GM12878 (cell line): ENCODE data around the gene UACA. TPM values are rescaled to one million over a fixed set of nuclear protein-coding genes. Genes with fewer than 3 reads are reported as not detected.

Experiments
- ATF3 ChIP-seq: IDR thresholded peaks from 2 replicates; pipeline ENCODE4 v1.6.1; 2011; ENCODE audit warnings: low read depth, mild to moderate bottlenecking, low read length, moderate library complexity, borderline replicate concordance; ENCODE audit errors: extremely low read depth
- BCL11A ChIP-seq: IDR thresholded peaks from 2 replicates; pipeline ENCODE4 v1.6.1; 2011; ENCODE audit warnings: low read depth, low read length
- CEBPZ ChIP-seq: fragments of 150-350 bp; IDR thresholded peaks from 2 replicates; pipeline ENCODE4 v1.6.1; 2016; ENCODE audit warnings: low read depth, low read length
- CTCF ChIP-seq, 3 experiments: IDR thresholded peaks in 2 of 3; conservative IDR thresholded peaks in 1 of 3; 2 replicates each; pipeline ENCODE4 v1.5.1; 2011; ENCODE audit warnings: low read depth in 3 of 3, low read length in 3 of 3, mild to moderate bottlenecking in 3 of 3, control low read depth in 2 of 3, moderate library complexity in 2 of 3, inconsistent platforms in 1 of 3, mixed read lengths in 1 of 3; ENCODE audit not compliant: control insufficient read depth in 2 of 3, insufficient read depth in 1 of 3; ENCODE audit errors: extremely low read depth in 1 of 3
- EGR1 ChIP-seq, 2 experiments: IDR thresholded peaks; 1 replicate in 1 of 2; 2 replicates in 1 of 2; pipeline ENCODE4 v1.6.1; 2011 to 2012; ENCODE audit warnings: low read depth in 2 of 2, low read length in 2 of 2, borderline replicate concordance in 1 of 2, mild to moderate bottlenecking in 1 of 2, moderate library complexity in 1 of 2
- ELK1 ChIP-seq: IDR thresholded peaks from 2 replicates; pipeline ENCODE4 v1.6.1; 2012; ENCODE audit warnings: low read depth, low read length, improper control_type of control experiment
- NR2C2 ChIP-seq: IDR thresholded peaks from 2 replicates; pipeline ENCODE4 v1.6.1; 2011; ENCODE audit warnings: borderline replicate concordance, low read depth; ENCODE audit not compliant: control insufficient read depth, insufficient read length
- PML ChIP-seq: IDR thresholded peaks from 2 replicates; pipeline ENCODE4 v1.6.1; 2012; ENCODE audit warnings: low read length, inconsistent platforms
- ZBTB11 ChIP-seq: fragments of 450-650 bp; formaldehyde crosslinking; IDR thresholded peaks from 2 replicates; pipeline ENCODE4 v1.5.0; 2022; ENCODE audit warnings: mild to moderate bottlenecking, missing genetic modification characterization
- ZBTB40 ChIP-seq: fragments of 450-650 bp; IDR thresholded peaks from 2 replicates; pipeline ENCODE4 v1.6.1; 2016; ENCODE audit warnings: mild to moderate bottlenecking, moderate library complexity, borderline replicate concordance
- polyA plus RNA-seq, 11 experiments: library from polyadenylated mRNA; depleted of rRNA in 4 of 11; unstranded in 6 of 11; stranded (reverse) in 5 of 11; fragments of >200 nt; fragmentation: Nextera tagmentation in 4 of 11; fragmentation: Illumina TruSeq in 1 of 11; extraction: Ambion mirVana in 4 of 11; extraction: Trizol in 1 of 11; gene quantifications; 1 replicate in 1 of 11; 2 replicates in 10 of 11; pipeline versions ENCODE4 v1.2.1 to v1.2.3, GENCODE V29; 2011 to 2016; ENCODE audit warnings: inconsistent platforms in 2 of 11, missing spikeins in 2 of 11, low read depth in 1 of 11
- total RNA-seq, 4 experiments: library from RNA; depleted of rRNA in 3 of 4; stranded (reverse); fragments of >200 nt in 3 of 4; fragmentation: Illumina TruSeq in 1 of 4; extraction: Trizol in 1 of 4; gene quantifications; 2 replicates each; pipeline versions ENCODE4 v1.2.1 to v1.2.3, GENCODE V29; 2013 to 2021

Gene UACA
- total and polyA plus RNA-seq, 10 of the 15 experiments (the other 5 are each of a cell fraction or from before 2014, with no cell fraction given): 0.30 to 4.0 (median 2.0) TPM

- TF ChIP-seq NR2C2: no peak
- TF ChIP-seq PML: no peak
- no peak for TF ChIP-seq ELK1
- TF ChIP-seq CEBPZ: no peak
- TF ChIP-seq ZBTB40: no peak
- TF ChIP-seq EGR1 (IDR thresholded peaks at IDR 0.05; ENCODE audit: borderline replicate concordance in 1 of 2, low read depth in 2 of 2, low read length in 2 of 2): no peak
- peak; percentile 46 to 61 (median 58); a peak in 5 of 6 replicates for TF ChIP-seq CTCF (IDR thresholded peaks at IDR 0.05 in 2 of 3, conservative IDR thresholded peaks at IDR 0.05 in 1 of 3; ENCODE audit: control insufficient read depth in 2 of 3, extremely low read depth in 1 of 3, insufficient read depth in 1 of 3, low read depth in 3 of 3, low read length in 3 of 3)
- no peak for TF ChIP-seq ZBTB11 (CRISPR knock-in tag)
- TF ChIP-seq BCL11A: no peak
- TF ChIP-seq ATF3: no peak
Measured at GRCh38 chr15:70722266-70723121, 40.9 kb downstream of the UACA start (continued).
